HCEC 1CT (cell line): Measurements from ENCODE around the gene PCSK4.
A peak's percentile ranks its signal among the peaks of the same experiment; 100 is the strongest.
"Not testable (repeated sequence)": the region's sequence is repeated elsewhere in the genome, so short reads cannot be mapped to it uniquely, and the experiment has no call there.

Experiments used
- DNase-seq: peaks from one replicate; pipeline ENCODE4 v3.0.0-alpha.2; 2017

The PCSK4 gene

DNA sequence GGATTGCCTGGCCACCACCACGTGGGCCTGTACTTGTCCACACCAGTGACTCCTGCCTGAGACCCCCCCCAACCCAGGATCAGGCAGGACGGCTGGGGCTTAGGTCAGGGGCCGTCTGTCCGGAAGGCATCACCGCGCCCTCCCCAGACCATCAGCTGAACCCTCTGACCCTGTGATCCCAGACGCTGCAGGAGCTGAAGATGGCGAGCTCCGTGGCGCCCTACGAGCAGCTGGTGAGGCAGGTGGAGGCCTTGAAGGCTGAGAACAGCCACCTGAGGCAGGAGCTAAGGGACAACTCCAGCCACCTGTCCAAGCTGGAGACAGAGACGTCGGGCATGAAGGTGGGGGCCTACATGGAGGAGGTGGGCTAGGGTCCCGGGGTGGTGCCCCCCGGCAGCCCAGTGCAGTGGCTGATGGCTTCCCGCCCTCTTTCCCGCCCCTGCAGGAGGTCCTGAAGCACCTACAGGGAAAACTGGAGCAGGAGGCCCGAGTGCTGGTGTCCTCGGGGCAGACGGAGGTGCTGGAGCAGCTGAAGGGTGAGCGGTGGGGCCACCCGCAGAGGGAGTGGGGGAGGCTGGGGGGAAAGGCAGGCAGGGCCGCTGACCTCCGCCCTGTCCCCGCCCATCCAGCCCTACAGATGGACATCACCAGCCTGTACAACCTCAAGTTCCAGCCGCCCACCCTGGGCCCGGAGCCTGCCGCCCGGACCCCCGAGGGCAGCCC lies 37.2 kb downstream of the PCSK4 start:
- DNase-seq = no peak

DNA sequence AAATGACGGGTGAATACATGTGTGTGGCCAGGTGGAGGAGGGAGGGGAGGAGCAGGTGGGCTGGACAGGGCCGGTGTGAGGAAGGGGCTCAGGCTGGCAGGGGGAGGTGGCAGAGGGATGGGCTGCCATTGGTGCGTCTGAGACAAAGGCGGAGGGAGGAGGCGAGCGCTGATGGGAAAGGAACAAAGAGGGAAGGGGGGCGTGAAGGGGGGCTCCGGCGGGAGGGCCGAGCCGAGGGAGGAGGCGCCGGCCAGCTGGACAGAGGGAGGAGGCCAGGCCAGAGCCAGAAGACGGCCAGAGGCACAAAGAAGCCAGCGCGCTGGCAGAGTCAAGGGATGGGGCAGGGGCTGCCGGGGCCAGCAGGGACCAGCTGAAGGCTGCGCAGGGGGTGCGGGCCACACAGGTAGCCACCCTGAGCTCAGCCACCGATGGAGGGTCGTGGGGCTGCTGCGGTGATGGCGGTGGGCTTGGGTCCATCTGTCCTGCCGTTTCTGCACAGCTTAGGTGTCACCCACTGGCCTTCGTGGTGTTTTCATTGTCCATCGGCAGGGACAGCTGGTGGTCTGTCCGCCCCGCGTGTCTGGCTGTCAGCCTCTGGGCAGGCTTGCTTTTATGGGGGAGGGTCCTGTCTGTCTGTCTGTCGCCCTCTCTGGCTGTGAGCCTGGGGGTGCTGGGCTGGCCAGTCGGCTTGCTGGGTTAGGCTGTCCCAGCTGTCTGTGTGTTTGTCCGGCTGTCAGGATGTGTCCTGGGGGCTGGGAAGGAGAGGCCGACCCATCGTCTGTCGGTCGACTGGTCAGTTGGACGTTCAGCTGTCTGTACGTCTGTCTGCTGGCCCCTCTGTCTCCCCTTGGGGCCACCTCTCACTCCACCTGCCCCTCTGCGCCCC lies 38.0 kb downstream of the PCSK4 start:
- no peak for DNase-seq

DNA sequence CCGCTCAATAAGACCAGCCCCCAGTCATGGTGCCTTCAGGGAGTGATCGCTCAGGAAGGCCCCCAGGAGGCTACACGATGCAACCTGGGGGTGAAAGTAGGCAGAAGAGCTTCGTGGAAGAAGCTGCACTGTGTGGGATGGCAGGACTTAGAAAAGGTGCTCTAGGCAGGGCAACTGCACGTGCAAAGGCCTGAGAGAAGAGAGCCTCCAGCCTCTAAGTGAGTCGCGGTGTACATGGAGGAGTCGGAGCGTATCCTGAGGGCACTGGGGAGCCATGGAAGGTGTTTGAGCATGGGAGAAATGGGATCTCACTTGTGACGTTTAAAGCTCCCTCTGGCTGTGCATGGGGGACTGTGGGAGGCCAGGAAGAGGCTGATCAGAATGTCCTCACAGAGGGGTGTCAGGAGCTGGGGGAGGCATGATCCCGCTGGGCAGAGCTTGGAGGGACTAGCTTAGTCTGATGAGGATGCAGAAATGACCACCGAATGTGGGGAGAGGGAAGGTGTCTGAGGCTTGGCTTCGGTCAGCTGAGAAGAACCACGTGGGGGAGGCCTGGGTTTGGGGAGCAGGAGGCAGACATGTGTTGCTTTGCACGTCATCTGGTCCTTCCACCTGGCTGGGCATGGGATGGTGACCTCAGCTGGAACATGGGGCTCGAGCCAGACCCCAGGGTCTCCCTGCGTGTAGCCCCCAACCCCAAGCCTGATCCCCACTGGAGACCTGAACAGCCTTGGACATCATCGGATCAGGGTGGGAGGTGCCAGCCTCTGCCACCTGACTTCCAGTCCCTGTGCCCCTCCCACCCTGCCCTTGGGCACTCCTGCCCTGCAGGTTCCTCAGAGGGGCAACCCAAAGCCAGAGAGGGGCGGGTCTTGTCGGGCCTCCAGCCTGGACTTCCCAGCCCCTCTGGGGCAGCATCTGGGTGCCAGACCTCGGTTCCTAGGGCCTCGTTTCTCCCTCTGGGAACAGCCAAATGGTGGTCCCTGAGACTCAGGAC lies 39.1 kb downstream of the PCSK4 start:
- DNase-seq = no peak

DNA sequence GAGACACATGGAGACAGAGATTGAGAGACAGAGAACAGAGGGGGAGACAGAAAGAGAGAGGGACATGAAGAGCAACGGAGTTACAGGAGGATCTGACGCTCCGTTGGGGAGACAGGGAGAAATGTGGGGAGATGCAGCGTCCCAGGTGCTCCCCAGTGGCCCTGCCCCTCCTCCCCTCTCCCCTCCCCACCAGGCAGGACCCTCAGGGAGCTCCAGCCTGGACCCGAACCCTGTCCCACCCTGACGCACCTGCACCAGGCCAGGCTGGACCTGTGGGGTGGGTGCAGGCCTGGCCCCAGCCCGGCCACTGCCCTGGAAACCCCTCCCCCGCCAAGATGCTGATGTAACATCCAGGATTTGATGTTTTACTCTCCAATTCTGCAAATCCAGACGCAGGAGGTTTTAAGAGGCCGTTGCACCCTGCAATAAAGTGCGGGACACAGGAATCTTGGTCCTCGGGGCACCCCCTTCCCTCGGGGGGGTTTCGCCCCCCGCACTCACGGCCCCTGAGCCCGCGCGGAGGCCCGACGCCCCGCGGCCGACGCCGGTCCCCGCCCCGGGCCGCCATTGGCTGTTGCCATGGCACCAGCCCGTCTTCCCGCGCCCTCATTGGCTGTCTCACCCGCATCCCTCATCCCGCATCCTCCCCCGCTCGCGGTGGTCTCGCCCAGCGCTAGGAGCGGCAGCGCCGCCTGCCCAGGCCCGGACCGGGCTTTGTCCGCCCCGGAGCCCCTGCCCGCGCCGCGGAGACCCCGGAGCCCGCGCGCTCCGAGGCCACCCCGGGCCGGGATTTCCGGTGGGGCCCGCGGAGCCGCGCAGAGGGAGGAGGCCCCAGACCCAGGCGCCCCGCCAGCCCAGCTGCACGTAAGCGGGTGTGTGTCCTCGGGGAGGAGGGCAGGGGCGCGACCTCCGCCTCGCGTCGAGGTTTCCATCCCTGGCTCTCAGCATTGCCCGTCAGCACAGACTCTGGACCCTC lies 40.4 kb downstream of the PCSK4 start, which contains the start of gene APC2:
Gene APC2, plus strand, starts transcription at position 655 of the 976 bp plus-strand sequence. CDS start 2,881 bp downstream, outside the sequence.
- DNase-seq = no peak

DNA sequence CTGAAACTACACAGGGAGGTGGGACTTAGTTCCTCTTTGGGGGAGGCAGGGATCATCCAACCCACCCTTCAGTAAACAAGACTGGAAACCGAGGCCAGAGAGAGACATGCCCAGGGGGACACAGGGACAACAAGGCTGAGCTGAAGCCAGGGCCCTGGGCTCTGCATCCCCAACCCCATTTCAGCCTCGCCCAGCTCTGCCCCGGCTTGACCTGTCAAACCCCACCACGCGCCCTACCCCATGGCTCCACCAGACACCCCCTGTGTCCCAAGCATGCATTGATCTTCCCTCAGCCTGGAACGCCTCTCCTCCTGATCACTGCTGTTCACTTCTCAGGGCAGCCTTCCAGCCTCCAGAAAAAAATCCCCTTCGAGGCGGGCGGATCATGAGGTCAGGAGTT lies 42.2 kb downstream of the PCSK4 start:
- no peak for DNase-seq

DNA sequence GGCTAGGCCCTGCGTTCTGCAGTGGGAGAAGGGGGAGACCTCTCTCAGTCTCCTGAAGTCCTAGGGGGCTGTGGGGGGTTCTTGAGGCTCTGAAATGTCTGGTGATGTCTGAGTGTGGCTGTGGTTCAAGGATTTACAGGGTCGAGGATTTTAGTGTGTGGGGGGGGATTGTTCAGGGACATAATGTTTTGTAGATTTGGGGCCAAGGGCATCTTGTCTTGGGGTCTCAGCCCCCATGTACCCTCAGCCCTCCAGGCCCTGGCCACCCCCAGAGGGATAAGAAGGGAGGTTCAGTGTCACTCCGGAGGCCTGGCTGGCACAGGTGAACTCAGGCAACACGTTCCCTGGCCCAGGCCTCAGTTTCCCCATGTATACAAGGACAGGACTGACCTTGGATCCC lies 42.6 kb downstream of the PCSK4 start:
- no peak for DNase-seq

DNA sequence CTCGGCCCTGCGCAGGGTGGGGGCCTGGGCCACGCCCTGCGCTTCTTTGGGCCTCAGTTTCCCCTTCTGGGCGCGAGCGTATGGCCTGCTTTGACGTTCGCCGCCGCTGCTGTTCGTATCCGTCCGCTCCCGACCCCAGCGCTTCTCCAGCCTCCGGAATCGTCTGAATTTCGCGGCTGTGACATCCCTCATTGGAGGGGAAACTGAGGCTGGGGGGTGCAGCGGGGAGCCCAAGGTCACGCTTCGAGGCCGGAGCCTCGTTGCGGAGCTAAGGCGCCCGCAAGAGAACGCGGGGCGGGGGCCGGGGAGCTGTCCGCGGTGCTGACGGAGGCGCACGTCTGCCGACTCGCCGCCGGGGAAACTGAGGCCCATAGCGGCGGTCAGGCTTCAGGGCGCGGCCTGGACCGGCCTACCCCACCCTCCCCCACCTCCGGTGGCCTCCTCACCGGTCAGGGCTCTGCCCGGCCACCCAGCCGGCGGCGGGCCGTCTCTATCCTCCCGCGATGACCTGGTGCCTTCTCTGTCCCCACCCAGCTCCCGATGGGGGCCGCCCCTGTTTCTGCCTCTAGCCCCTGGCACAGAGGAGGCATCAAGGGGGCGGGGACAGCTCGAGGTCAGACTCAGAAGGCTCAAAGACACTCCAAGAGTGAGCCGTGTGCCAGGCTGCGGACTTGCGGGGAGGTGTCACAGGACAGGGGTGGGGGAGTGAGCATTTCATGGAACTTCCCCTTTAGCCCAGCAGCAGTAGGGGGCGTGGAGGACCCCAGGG lies 43.3 kb downstream of the PCSK4 start:
- no peak for DNase-seq

DNA sequence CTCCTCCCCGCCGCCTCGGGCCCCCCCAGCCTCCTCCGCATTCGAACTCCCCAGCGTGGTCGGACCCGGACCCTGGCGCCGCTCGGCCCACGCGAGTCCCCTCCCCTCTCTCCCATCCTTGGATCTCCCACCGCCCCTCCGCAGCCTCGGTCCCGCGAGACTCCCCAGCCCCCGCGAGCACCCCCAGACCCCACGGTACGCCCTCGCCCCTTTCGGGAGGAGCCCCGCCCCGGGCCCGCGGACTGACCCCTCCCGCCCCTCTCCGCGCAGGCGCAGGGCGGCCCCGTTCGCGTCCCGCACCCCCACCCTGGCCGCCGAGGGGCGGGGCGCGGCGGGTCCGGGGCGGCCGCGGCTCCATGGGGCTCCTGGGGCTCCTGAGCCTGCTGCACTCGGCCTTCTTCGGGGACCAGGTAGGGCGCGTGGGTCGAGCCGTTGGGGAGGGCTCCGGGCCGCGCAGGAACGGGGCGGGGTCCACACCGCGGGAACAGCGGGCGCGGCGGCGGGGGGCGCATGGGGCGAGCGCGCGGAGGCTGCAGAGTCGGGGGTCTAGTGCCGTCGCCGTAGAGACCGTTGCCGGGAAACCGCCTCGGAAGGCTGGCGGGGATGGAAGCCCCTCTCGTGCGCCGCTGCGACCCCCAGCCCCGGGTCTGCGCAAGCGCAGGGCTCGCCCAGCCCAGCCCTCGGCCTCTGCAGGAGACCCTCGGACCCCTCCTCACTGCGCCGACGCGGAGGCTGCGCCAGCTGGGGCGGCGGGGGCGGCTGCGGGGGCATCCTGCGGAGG lies 44.0 kb downstream of the PCSK4 start:
- no peak for DNase-seq

DNA sequence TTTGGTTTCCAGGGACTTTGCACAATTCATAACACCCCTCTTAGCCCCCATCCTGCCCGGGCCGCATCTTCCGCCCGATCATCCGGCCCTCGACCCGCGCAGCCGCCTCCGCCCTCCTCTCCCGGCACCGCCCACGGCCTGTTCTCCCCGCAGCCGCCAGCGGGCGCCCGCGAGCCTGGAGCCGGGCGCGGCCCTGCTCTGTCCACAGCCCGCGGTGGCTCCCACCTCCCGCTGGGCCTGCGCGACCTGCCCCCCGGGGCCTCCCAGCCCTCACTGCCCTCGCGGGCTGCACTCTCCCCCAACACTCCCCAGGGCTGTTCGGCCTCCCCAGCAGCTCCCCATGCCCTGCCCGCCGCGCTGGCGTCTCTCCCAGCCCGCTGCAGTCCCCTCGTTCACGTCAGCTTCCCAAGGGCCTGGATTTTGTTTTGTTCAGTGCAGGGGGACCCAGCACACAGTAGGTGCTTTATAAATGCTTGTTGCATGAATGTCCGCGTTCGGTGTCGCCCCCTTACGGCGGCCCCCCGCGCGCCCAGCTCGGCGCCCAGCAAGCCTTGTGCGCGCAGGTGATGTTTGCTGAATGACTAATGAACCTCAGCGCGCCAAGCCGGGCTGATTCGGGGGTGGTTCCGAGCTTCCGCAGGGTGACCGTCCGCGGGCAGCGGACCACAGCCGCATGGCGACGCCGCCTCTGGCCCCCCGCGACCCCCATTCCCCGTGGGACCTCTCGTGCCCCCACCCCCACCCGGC lies 44.8 kb downstream of the PCSK4 start:
- peak; percentile 50 for DNase-seq

DNA sequence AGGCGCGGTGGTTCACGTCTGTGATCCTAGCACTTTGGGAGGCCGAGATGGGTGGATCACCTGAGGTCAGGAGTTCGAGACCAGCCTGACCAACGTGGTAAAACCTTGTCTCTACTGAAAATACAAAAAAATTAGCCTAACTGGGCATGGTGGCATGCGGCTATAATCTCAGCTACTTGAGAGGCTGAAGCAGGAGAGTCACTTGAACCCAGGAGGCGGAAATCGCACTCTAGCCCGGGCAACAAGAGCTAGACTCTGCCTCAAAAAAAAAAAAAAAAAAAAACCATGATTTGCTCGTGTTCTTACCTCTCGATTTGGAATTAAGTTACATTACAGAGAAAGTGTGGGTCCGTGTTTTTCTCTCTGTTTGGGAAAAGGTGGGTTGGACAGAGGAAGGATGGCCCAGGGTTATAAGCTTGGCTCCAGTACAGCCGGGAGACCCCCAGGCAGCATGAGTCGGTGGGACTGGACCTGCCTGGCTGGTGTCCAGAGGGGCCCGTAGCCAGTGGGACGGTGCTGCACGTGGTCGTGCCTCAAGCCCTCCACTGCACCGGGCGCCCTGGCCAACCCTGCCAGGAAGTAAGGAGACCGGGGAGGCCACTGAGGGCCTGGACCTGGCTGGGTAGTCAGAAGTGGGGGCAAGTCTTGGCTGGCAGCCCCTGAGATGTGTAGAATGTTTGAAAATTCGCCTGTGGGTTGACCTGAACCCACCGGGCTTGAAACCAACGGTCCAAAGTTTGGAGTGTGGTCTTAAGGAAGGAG lies 48.3 kb downstream of the PCSK4 start:
- DNase-seq = no peak

DNA sequence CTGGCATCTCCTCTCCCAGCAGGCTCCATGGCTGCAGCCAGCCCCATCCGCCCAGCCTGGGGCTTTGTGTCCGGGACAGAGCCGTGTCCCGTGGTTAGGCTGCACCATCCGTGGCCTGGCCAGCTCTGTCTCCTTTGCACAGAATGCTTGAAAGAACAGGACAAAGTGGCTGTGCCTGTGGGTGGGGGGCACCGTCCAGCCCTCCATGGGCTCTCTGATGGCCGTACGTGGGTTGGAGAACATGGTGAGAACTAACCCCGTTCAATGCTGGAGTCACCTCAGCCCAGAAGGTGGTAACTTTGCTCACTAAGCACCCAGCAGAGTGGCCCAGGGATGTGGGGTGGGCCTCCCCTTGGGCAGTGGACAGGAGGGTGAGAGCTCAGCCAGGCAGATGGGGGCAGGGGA lies 49.1 kb downstream of the PCSK4 start:
- no peak for DNase-seq

DNA sequence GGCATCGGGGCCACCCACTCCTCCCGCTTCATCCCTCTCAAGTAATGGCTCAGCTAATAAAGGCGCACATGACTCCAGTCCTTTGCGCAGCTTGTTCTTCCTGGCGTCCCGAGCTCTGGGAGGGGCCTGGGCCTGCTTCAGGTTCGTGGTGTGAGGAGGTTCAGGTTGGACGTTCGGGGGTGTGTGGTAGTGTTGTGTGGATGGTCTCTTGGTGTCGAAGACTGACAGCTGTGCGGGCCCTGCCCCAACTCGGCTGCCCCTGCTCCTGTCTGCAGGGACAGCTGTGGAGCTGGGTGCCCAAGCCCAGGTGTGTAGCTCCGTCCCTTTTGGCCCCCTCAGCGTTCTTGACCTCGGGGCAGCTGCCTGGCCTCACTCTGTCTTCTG lies 49.7 kb downstream of the PCSK4 start:
- DNase-seq = no peak

DNA sequence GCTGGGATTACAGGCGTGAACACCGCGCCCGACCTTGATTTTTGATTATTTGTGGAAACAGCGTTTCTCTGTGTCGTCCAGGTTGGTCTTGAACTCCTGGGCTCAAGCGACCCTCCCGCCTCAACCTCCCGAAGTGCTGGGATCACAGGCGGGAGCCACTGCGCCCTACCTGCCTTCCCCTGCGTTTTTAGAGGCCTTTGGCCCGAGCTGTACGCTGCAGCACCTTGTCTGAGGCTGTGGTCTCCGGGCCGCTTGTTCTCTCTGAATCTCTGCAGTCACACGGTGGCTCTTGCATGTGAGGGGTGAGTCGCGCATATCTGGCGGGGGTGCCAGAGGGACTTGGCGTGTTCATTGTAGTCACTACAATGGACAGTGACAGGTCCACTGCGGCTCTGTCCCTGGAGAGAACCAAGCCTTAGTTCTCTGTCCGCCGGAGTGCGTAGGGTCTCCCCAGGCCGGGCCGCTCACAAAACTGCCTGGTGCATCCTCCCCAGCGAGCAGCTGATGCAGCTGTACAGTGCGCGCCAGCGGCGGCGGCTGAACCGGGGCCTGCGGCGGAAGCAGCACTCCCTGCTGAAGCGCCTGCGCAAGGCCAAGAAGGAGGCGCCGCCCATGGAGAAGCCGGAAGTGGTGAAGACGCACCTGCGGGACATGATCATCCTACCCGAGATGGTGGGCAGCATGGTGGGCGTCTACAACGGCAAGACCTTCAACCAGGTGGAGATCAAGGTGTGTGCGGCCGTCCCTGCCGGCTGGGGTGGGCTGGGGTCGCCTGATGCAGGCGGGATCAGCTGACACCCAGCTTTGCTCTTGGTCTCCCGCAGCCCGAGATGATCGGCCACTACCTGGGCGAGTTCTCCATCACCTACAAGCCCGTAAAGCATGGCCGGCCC lies 50.4 kb downstream of the PCSK4 start:
- not testable (repeated sequence) for DNase-seq

DNA sequence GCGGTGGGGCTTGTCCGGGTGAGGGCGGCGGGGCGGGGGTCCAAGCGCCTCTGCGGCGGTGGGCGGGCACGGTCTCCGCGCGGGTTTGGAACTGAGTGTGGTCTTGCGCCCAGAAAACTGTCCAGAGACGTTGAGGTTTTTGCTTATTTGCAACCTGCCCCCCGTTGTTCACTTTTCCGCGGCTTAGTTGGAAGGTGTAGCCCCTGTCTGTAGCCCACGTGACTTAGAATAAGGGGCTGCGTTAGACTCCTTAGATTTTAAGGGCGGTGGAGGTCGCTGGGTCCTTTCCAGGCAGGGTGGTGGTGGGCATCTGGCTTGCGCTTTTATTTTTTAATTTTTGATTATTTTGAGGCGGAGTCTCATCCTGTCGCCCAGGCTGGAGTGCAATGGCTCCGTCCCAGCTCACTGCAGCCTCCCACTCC lies 51.2 kb downstream of the PCSK4 start:
- DNase-seq = no peak

DNA sequence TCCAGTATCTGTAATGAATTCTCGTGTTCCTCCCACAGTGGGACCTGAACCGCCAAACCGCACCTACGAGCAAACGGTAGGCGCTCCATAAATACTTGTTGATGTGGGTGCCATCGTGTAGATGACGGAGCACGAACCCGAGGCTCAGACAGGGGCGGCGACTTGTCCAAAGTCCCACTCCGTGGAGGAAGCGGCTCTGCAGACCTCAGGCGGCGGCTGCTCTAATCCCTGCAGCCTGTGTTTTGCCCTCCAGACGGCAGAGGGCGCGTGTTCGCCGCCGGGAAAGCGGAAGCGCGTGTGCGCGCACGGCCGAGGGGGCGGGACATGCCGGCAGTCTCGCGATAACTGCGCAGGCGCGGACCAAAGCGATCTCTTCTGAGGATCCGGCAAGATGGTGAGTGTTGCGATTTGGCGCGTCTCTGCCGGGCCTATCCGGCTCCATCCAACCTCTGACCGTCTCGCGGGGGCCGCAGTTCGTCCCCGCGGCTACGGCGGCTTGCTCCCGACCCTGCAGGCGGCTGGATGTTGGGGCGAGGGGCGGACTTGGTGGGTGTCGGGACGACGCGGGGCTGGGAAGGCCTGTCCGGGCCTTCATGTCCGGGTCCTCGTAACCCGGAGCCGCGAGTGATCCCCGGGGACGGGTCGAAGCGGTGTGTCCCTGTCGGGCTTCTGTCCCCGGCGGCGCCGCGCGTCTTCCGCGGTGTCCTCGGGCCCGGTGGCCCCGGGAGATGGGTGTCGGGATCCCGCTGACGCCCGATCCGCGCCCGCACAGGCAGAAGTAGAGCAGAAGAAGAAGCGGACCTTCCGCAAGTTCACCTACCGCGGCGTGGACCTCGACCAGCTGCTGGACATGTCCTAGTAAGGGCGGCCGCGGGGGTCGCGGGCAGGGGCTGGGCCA lies 51.9 kb downstream of the PCSK4 start, which contains the start of gene RPS15:
Gene RPS15, plus strand, starts transcription at position 362 of the 898 bp plus-strand sequence. Its CDS starts 30 bp downstream, at position 392.
- DNase-seq = peak; percentile 90

DNA sequence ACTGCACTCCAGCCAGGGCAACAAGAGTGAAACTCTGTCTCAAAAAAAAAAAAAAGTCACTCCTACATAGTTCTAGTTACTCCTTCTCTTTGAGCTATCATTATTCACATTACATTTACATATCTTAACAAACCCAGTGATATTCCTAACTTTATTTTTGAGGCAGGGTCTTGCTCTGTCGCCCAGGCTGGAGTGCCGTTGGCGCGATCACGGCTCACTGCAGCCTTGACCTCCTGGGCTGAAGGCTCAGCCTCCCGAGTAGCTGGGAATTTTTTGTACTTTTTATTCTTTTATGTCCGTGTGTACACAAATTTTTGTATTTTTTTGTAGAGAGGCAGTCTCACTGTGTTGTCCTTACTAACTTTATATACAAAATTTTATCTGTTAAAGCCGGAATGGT lies 52.5 kb downstream of the PCSK4 start:
- DNase-seq = no peak
